ENCODE measurements around the gene HGFAC. TPM values are rescaled to one million over a fixed set of nuclear protein-coding genes. Genes with fewer than 3 reads are reported as not detected.

The HGFAC gene
- total and polyA plus RNA-seq, 4 donors: 0.24 to 2.6 (median 0.37) TPM

GRCh38 chr4:3473181-3473950 is 31.6 kb downstream of the HGFAC start:
- DNase-seq (no peak), ATAC-seq (ENCODE audit: insufficient read depth, low FRiP score) (no peak)
- Histone ChIP-seq H3K4me1 (ENCODE audit: control insufficient read depth in 5 of 5, insufficient read depth in 5 of 5, low read length in 5 of 5) (no peaks in the 10 kb centered on the region), H3K27me3 (ENCODE audit: control insufficient read depth in 3 of 3, insufficient read depth in 3 of 3, low read length in 2 of 3) (no peaks in the 10 kb centered on the region), H3K9me3 (ENCODE audit: control insufficient read depth in 4 of 4, insufficient read depth in 3 of 4, low read length in 3 of 4) (peaks cover 0 to 1% (median 0%) of the 10 kb centered on the region in 4 donors), H3K27ac (ENCODE audit: low read depth in 1 of 2, low read length in 1 of 2) (peak overlapping the region in 1 of 2 donors; percentile 10), H3K36me3 (ENCODE audit: control insufficient read depth in 4 of 4, insufficient read depth in 4 of 4, low read length in 4 of 4) (no peaks in the 10 kb centered on the region), H3K9ac (ENCODE audit: insufficient read depth in 1 of 2, low read length in 2 of 2) (no peak overlapping the region), H3K4me3 (no peak overlapping the region)
- no peak for TF ChIP-seq CTCF (IDR thresholded peaks at IDR 0.05; ENCODE audit: control extremely low read depth, extremely low read depth)
- 88 to 89% methylated on average over 41 of the region's 41 CpGs for WGBS, 2 donors

- no peak for DNase-seq
- H3K27me3 ChIP-seq (ENCODE audit: control insufficient read depth in 3 of 3, insufficient read depth in 3 of 3, low read length in 2 of 3): no peaks in the 10 kb centered on the region
- WGBS, 2 donors: 83 to 91% methylated on average over 13 of the region's 13 CpGs
These were observed 32.4 kb downstream of the HGFAC start for GRCh38 chr4:3473996-3474765.

GRCh38 chr4:3475041-3475712 is 33.4 kb downstream of the HGFAC start:
- ATAC-seq (ENCODE audit: insufficient read depth, low FRiP score) (no peak), DNase-seq (no peak)
- H3K4me3 ChIP-seq: no peak overlapping the region
- H3K36me3 ChIP-seq (ENCODE audit: control insufficient read depth in 4 of 4, insufficient read depth in 4 of 4, low read length in 4 of 4): no peaks in the 10 kb centered on the region
- no peaks in the 10 kb centered on the region for H3K4me1 ChIP-seq (ENCODE audit: control insufficient read depth in 5 of 5, insufficient read depth in 5 of 5, low read length in 5 of 5)
- H3K9me3 ChIP-seq (ENCODE audit: control insufficient read depth in 4 of 4, insufficient read depth in 3 of 4, low read length in 3 of 4): no peaks in the 10 kb centered on the region
- H3K27ac ChIP-seq (ENCODE audit: low read depth in 1 of 2, low read length in 1 of 2): no peak overlapping the region
- TF ChIP-seq CTCF (IDR thresholded peaks at IDR 0.05; ENCODE audit: control extremely low read depth, extremely low read depth): no peak
- H3K9ac ChIP-seq (ENCODE audit: insufficient read depth in 1 of 2, low read length in 2 of 2): no peak overlapping the region
- 75 to 83% methylated on average over 14 to 15 of the region's 15 CpGs for WGBS, 2 donors
- H3K27me3 ChIP-seq (ENCODE audit: control insufficient read depth in 3 of 3, insufficient read depth in 3 of 3, low read length in 2 of 3): no peaks in the 10 kb centered on the region

More at GRCh38 chr4:3473996-3474765, 32.4 kb downstream of the HGFAC start:
- ATAC-seq (ENCODE audit: insufficient read depth, low FRiP score): no peak
- Histone ChIP-seq H3K4me1 (ENCODE audit: control insufficient read depth in 5 of 5, insufficient read depth in 5 of 5, low read length in 5 of 5) (no peaks in the 10 kb centered on the region), H3K4me3 (no peak overlapping the region), H3K36me3 (ENCODE audit: control insufficient read depth in 4 of 4, insufficient read depth in 4 of 4, low read length in 4 of 4) (no peaks in the 10 kb centered on the region), H3K27ac (ENCODE audit: low read depth in 1 of 2, low read length in 1 of 2) (no peak overlapping the region), H3K9me3 (ENCODE audit: control insufficient read depth in 4 of 4, insufficient read depth in 3 of 4, low read length in 3 of 4) (no peaks in the 10 kb centered on the region), H3K9ac (ENCODE audit: insufficient read depth in 1 of 2, low read length in 2 of 2) (no peak overlapping the region)
- no peak for TF ChIP-seq CTCF (IDR thresholded peaks at IDR 0.05; ENCODE audit: control extremely low read depth, extremely low read depth)

All from lung (tissue), 12 donors.